H1 (cell line): ENCODE results near the gene SAP30. TPM values are rescaled to one million over a fixed set of nuclear protein-coding genes. Genes with fewer than 3 reads are reported as not detected.

Experiments
- CTCF ChIA-PET: fragments of 300-600 bp; sonication (Branson Sonifier 250); formaldehyde crosslinking; loops from one replicate; lab custom pipeline; 2021; ENCODE audit not compliant: partially characterized antibody; lab: Charles Lee
- POLR2A ChIA-PET: fragments of 300-600 bp; sonication (Branson Sonifier 250); formaldehyde crosslinking; loops from one replicate; lab custom pipeline; 2021; ENCODE audit warnings: inconsistent platforms; ENCODE audit not compliant: partially characterized antibody; lab: Charles Lee
- DNase-seq, 2 experiments: peaks; one replicate each; pipeline versions ENCODE4 v3.0.0 to v3.0.0-alpha.2; 2010 to 2022; ENCODE audit warnings: low spot score in 2 of 2, low read depth in 1 of 2, mixed read lengths in 1 of 2
- FAIRE-seq: peaks from 2 replicates; lab custom pipeline; 2011; peaks lifted over from hg19 to GRCh38; lab: Jason Lieb, UNC
- H2AFZ ChIP-seq: 2 replicates; pipeline ENCODE4 v1.8.1; 2012; ENCODE audit warnings: low read length, inconsistent platforms
- H2AK5ac ChIP-seq: 2 replicates; pipeline ENCODE4 v1.6.1; 2013; ENCODE audit warnings: low read depth, low read length
- H2BK120ac ChIP-seq: replicated peaks from 2 replicates; pipeline ENCODE3; 2013; ENCODE audit warnings: low read depth, low read length, inconsistent platforms
- H2BK12ac ChIP-seq: 2 replicates; pipeline ENCODE4 v1.6.1; 2013; ENCODE audit warnings: low read depth, low read length
- H2BK15ac ChIP-seq: 2 replicates; pipeline ENCODE4 v1.6.1; 2013; ENCODE audit warnings: low read length
- H2BK20ac ChIP-seq: 2 replicates; pipeline ENCODE4 v1.6.1; 2013; ENCODE audit warnings: low read length
- H2BK5ac ChIP-seq: 2 replicates; pipeline ENCODE4 v1.6.1; 2013; ENCODE audit warnings: low read depth, low read length
- H3K14ac ChIP-seq: 2 replicates; pipeline ENCODE4 v1.6.1; 2013; ENCODE audit warnings: inconsistent platforms; ENCODE audit not compliant: insufficient read length
- H3K18ac ChIP-seq: 2 replicates; pipeline ENCODE4 v1.6.1; 2013; ENCODE audit warnings: low read length; ENCODE audit errors: extremely low read depth
- H3K23ac ChIP-seq: 2 replicates; pipeline ENCODE4 v1.6.1; 2013; ENCODE audit warnings: inconsistent platforms; ENCODE audit not compliant: insufficient read length
- H3K23me2 ChIP-seq: 2 replicates; pipeline ENCODE4 v1.6.1; 2013; ENCODE audit warnings: low read depth, low read length
- H3K27ac ChIP-seq: 2 replicates; pipeline ENCODE4 v1.6.1; 2011; ENCODE audit warnings: low read depth, low read length, inconsistent platforms
- H3K27me3 ChIP-seq, 4 experiments: replicated peaks in 1 of 4; 1 replicate in 1 of 4; 2 replicates in 3 of 4; pipeline versions ENCODE4 v1.6.1 to v1.8.1; 2011 to 2013; ENCODE audit warnings: low read length in 3 of 4, mild to moderate bottlenecking in 3 of 4, inconsistent platforms in 2 of 4, mixed read lengths in 2 of 4, moderate library complexity in 1 of 4; ENCODE audit not compliant: control insufficient read depth in 3 of 4, insufficient read depth in 3 of 4; ENCODE audit errors: extremely low read depth in 1 of 4
- H3K36me3 ChIP-seq, 4 experiments: 2 replicates each; pipeline versions ENCODE4 v1.6.1 to v1.8.1; 2011 to 2013; ENCODE audit warnings: mild to moderate bottlenecking in 4 of 4, low read length in 3 of 4, moderate library complexity in 2 of 4, control low read depth in 1 of 4, inconsistent platforms in 1 of 4; ENCODE audit not compliant: insufficient read depth in 4 of 4, control insufficient read depth in 2 of 4
- H3K4ac ChIP-seq: replicated peaks from 2 replicates; pipeline ENCODE3; 2013; ENCODE audit warnings: low read length, low read depth, mixed read lengths, inconsistent platforms; ENCODE audit not compliant: insufficient read length
- H3K4me1 ChIP-seq, 4 experiments: replicated peaks in 1 of 4; 1 replicate in 1 of 4; 2 replicates in 3 of 4; pipeline versions ENCODE4 v1.6.1 to v1.8.1; 2011 to 2013; ENCODE audit warnings: low read length in 3 of 4, inconsistent platforms in 2 of 4, mixed read lengths in 1 of 4; ENCODE audit not compliant: insufficient read depth in 4 of 4, control insufficient read depth in 3 of 4
- H3K4me2 ChIP-seq, 2 experiments: 2 replicates each; pipeline versions ENCODE4 v1.6.1 to v1.8.1; 2011 to 2013; ENCODE audit warnings: low read depth in 2 of 2, low read length in 2 of 2, control low read depth in 1 of 2, inconsistent platforms in 1 of 2, mild to moderate bottlenecking in 1 of 2; ENCODE audit not compliant: insufficient read depth in 1 of 2
- H3K4me3 ChIP-seq, 4 experiments: fragments of 200-600, 300-600 bp in 1 of 4; sonication (generic), shearing (Covaris generic), sonication (Bioruptor Twin) in 1 of 4; 2 replicates each; pipeline versions ENCODE4 v1.5.1 to v1.8.1; 2011 to 2016; ENCODE audit warnings: low read length in 4 of 4, low read depth in 3 of 4, control low read depth in 2 of 4, inconsistent platforms in 2 of 4, mild to moderate bottlenecking in 2 of 4, mixed read lengths in 1 of 4, moderate library complexity in 1 of 4; ENCODE audit not compliant: insufficient read depth in 2 of 4; ENCODE audit errors: extremely low read depth in 1 of 4
- H3K56ac ChIP-seq: replicated peaks from 2 replicates; pipeline ENCODE3; 2013; ENCODE audit warnings: low read depth, mild to moderate bottlenecking, mixed read lengths, low read length, inconsistent platforms; ENCODE audit not compliant: insufficient read length
- H3K79me1 ChIP-seq: 2 replicates; pipeline ENCODE4 v1.6.1; 2013; ENCODE audit warnings: low read depth, low read length, control low read depth
- H3K79me2 ChIP-seq, 2 experiments: 2 replicates each; pipeline versions ENCODE4 v1.6.1 to v1.8.1; 2012 to 2013; ENCODE audit warnings: low read length in 2 of 2, mild to moderate bottlenecking in 2 of 2, inconsistent platforms in 1 of 2; ENCODE audit not compliant: insufficient read depth in 2 of 2, control insufficient read depth in 1 of 2
- H3K9ac ChIP-seq, 4 experiments: replicated peaks in 1 of 4; 1 replicate in 1 of 4; 2 replicates in 3 of 4; pipeline versions ENCODE4 v1.6.1 to v1.8.1; 2011 to 2013; ENCODE audit warnings: low read depth in 3 of 4, low read length in 3 of 4, control low read depth in 2 of 4, mild to moderate bottlenecking in 2 of 4, moderate library complexity in 2 of 4, inconsistent platforms in 1 of 4; ENCODE audit errors: extremely low read depth in 1 of 4
- H3K9me3 ChIP-seq, 2 experiments: 2 replicates each; pipeline versions ENCODE4 v1.6.1 to v1.8.1; 2012 to 2013; ENCODE audit warnings: mild to moderate bottlenecking in 2 of 2, moderate library complexity in 2 of 2, control low read depth in 1 of 2, inconsistent platforms in 1 of 2, low read depth in 1 of 2, low read length in 1 of 2, mixed read lengths in 1 of 2; ENCODE audit not compliant: insufficient read depth in 2 of 2
- H4K20me1 ChIP-seq, 2 experiments: replicated peaks in 1 of 2; 2 replicates each; pipeline versions ENCODE3 to v1.8.1; 2011 to 2013; ENCODE audit warnings: inconsistent platforms in 2 of 2, low read length in 2 of 2, mild to moderate bottlenecking in 1 of 2; ENCODE audit not compliant: insufficient read depth in 2 of 2, control insufficient read depth in 1 of 2
- H4K5ac ChIP-seq: 2 replicates; pipeline ENCODE4 v1.6.1; 2013; ENCODE audit warnings: low read length, low read depth, mixed read lengths, inconsistent platforms; ENCODE audit not compliant: insufficient read length
- H4K8ac ChIP-seq: 2 replicates; pipeline ENCODE4 v1.8.0; 2013; ENCODE audit warnings: mild to moderate bottlenecking, moderate library complexity, low read length, inconsistent platforms; ENCODE audit not compliant: insufficient read depth; ENCODE audit errors: extremely low read depth
- H4K91ac ChIP-seq: replicated peaks from 2 replicates; pipeline ENCODE3; 2013; ENCODE audit warnings: low read length, mixed read lengths, inconsistent platforms; ENCODE audit not compliant: insufficient read length
- ATF2 ChIP-seq: IDR thresholded peaks from 2 replicates; pipeline ENCODE4 v1.6.1; 2012; ENCODE audit warnings: low read length, inconsistent platforms
- CBX5 ChIP-seq: fragments of 300-800, 300-1000 bp; sonication (generic); IDR thresholded peaks from 2 replicates; pipeline ENCODE4 v1.7.1; 2016; ENCODE audit warnings: antibody characterized with exemption, low read length, low read depth
- FOSL1 ChIP-seq: IDR thresholded peaks from 2 replicates; pipeline ENCODE4 v1.6.1; 2011; ENCODE audit warnings: mild to moderate bottlenecking, low read depth, low read length, moderate library complexity; ENCODE audit not compliant: insufficient read depth
- JUN ChIP-seq: IDR thresholded peaks from 2 replicates; pipeline ENCODE4 v1.6.1; 2011; ENCODE audit warnings: low read depth, mild to moderate bottlenecking, improper control_type of control experiment, low read length
- NANOG ChIP-seq: IDR thresholded peaks from 2 replicates; pipeline ENCODE4 v1.6.1; 2011; ENCODE audit warnings: low read length, low read depth, mild to moderate bottlenecking, inconsistent platforms; ENCODE audit not compliant: insufficient read depth, poor library complexity, severe bottlenecking
- POU5F1 ChIP-seq: IDR thresholded peaks from 2 replicates; pipeline ENCODE4 v1.6.1; 2011; ENCODE audit warnings: low read depth, mild to moderate bottlenecking, low read length, moderate library complexity
- SAP30 ChIP-seq: fragments of 300-600 bp; sonication (generic); IDR thresholded peaks from 2 replicates; pipeline ENCODE4 v1.7.1; 2012; ENCODE audit warnings: low read length, moderate library complexity, mild to moderate bottlenecking, inconsistent platforms; ENCODE audit not compliant: insufficient read depth, insufficient replicate concordance
- SIN3A ChIP-seq, 2 experiments: IDR thresholded peaks in 1 of 2; conservative IDR thresholded peaks in 1 of 2; 2 replicates each; pipeline ENCODE4 v1.6.1; 2011 to 2012; ENCODE audit warnings: low read length in 2 of 2, improper control_type of control experiment in 1 of 2, low read depth in 1 of 2, mild to moderate bottlenecking in 1 of 2
- SIX5 ChIP-seq: IDR thresholded peaks from 2 replicates; pipeline ENCODE4 v1.6.1; 2011; ENCODE audit warnings: mild to moderate bottlenecking, low read depth, low read length
- SP2 ChIP-seq: IDR thresholded peaks from 2 replicates; pipeline ENCODE4 v1.6.1; 2012; ENCODE audit warnings: mild to moderate bottlenecking, low read length, inconsistent platforms
- SP4 ChIP-seq: IDR thresholded peaks from 2 replicates; pipeline ENCODE4 v1.6.1; 2012; ENCODE audit warnings: low read length, inconsistent platforms
- SUZ12 ChIP-seq: fragments of 200-600 bp; sonication (generic); IDR thresholded peaks from 2 replicates; pipeline ENCODE4 v1.6.1; 2012; ENCODE audit warnings: mild to moderate bottlenecking, inconsistent platforms, low read length, moderate library complexity, mixed read lengths
- WGBS, 2 experiments: shearing (Covaris generic) in 1 of 2; methylation state at CpG; one replicate each; pipeline versions ENCODE4 v1.1.6 to v1.1.7; 2013 to 2015; ENCODE audit warnings: low lambda C conversion rate in 2 of 2, mixed read lengths in 2 of 2, inconsistent platforms in 1 of 2, low coverage in 1 of 2, missing lambda C conversion rate in 1 of 2; ENCODE audit not compliant: insufficient replicate concordance in 2 of 2, insufficient coverage in 1 of 2, insufficient read length in 1 of 2; ENCODE audit errors: extremely low coverage in 1 of 2, missing lambda C conversion rate in 1 of 2; 5-methylcytosine and 5-hydroxymethylcytosine counted together
- polyA plus RNA-seq, 7 experiments: library from polyadenylated mRNA; depleted of rRNA in 3 of 7; stranded (reverse) in 5 of 7; unstranded in 2 of 7; fragments of >200 nt in 5 of 7; fragments of 200-250 nt in 2 of 7; gene quantifications; 1 replicate in 5 of 7; 2 replicates in 1 of 7; 4 replicates in 1 of 7; pipeline versions ENCODE4 v1.2.1 to v1.2.3, GENCODE V29; 2011 to 2013; ENCODE audit warnings: missing spikeins in 2 of 7, mixed read lengths in 2 of 7
- total RNA-seq: library from RNA; stranded (reverse); fragmentation: NEBNext Ultra II Directional; extraction: Animal tissue kit (Norgen Biotek cat#: 25700); gene quantifications from 2 replicates; pipeline ENCODE4 v1.2.1, GENCODE V29; 2021

SAP30 gene
- total and polyA plus RNA-seq, 2 of the 8 experiments (the other 6 are each of a cell fraction or from before 2014, with no cell fraction given), result 7.7 to 21.1 TPM

GRCh38 chr4:173367946-173368345 is 2.8 kb upstream of the SAP30 start:
- WGBS, 2 experiments, result 93 to 100% methylated on average over 1 to 4 of the region's 4 CpGs
- Histone ChIP-seq H4K91ac (no peak overlapping the region), H2BK15ac (no peak overlapping the region), H3K4me2 (no peak overlapping the region), H3K4me3 (no peak overlapping the region), H4K20me1 (no peaks in the 10 kb centered on the region), H3K56ac (no peak overlapping the region), H4K5ac (no peak overlapping the region), H2AK5ac (no peak overlapping the region), H3K36me3 (no peaks in the 10 kb centered on the region), H3K23ac (no peak overlapping the region), H2BK120ac (no peak overlapping the region), H3K27ac (no peak overlapping the region), H4K8ac (no peak overlapping the region), H3K18ac (no peak overlapping the region), H3K9ac (no peak overlapping the region), H3K4ac (no peak overlapping the region), H3K79me1 (no peaks in the 10 kb centered on the region), H3K14ac (no peak overlapping the region), H3K9me3 (no peaks in the 10 kb centered on the region), H3K23me2 (peaks cover 11% of the 10 kb centered on the region), H3K27me3 (no peaks in the 10 kb centered on the region), H2AFZ (no peak overlapping the region), H2BK12ac (no peak overlapping the region), H3K79me2 (0 out of 4 replicates have a peak, but pooled peaks cover 0 to under 1% of the 10 kb centered on the region in 2 experiments), H3K4me1 (no peaks in the 10 kb centered on the region; a peak in 1 of 7 replicates), H2BK20ac (no peak overlapping the region), H2BK5ac (no peak overlapping the region)
- CTCF ChIA-PET, result interaction anchor here (0.8 to 2.9 kb wide), 7 partner anchors 12 to 53 kb away, joined by 3 to 12 read pairs (median 3); partner anchors contain the start of gene HMGB2
- FAIRE-seq (no peak), DNase-seq (no peak)
- POLR2A ChIA-PET, result interaction anchor here (0.5 to 6.6 kb wide), 2 partner anchors 36 to 751 kb away, joined by 3 to 123 read pairs; partner anchors contain the start of gene HMGB2
- TF ChIP-seq FOSL1, result no peak
- TF ChIP-seq CBX5, result no peak
- TF ChIP-seq ATF2, result no peak
- no peak for TF ChIP-seq SIX5
- TF ChIP-seq JUN, result no peak
- no peak for TF ChIP-seq POU5F1
- no peak for TF ChIP-seq SUZ12
- TF ChIP-seq NANOG, result no peak
- no peak for TF ChIP-seq SP2
- no peak for TF ChIP-seq SAP30
- no peak for TF ChIP-seq SIN3A (conservative IDR thresholded peaks at IDR 0.05 in 1 of 2, IDR thresholded peaks at IDR 0.05 in 1 of 2; ENCODE audit: low read depth in 1 of 2, low read length in 2 of 2)
- TF ChIP-seq SP4, result no peak
